Measurements from ENCODE around the gene OPTN. TPM values are rescaled to one million over a fixed set of nuclear protein-coding genes. Genes with fewer than 3 reads are reported as not detected.
"Not testable (repeated sequence)": the region's sequence is repeated elsewhere in the genome, so short reads cannot be mapped to it uniquely, and the experiment has no call there.

The OPTN gene
- total RNA-seq, 4 donors from 2014 or later, result 295 to 592 (median 527) TPM

GRCh38 chr10:13091801-13092200, 8.2 kb upstream of the OPTN start:
- no peaks in the 10 kb centered on the region for H3K36me3 ChIP-seq
- intact Hi-C loops (cut with DNase I; ENCODE audit: low total_unique reads) (loop anchor here (10.0 kb wide), 1 partner anchor 1513 kb away; no protein-coding TSS in a partner anchor), in situ Hi-C loops (cut with MboI; ENCODE audit: low sequenced_read_pairs in 4 of 4) (loop anchor here in 3 of 4 donors (25.0 kb wide), 4 partner anchors 180 to 880 kb away; no protein-coding TSS in a partner anchor)
- no peak overlapping the region for H3K27ac ChIP-seq
- DNase-seq (no peak), ATAC-seq (no peak)
- TF ChIP-seq POLR2A (IDR thresholded peaks at IDR 0.05), result no peak
- TF ChIP-seq, protein P1, sequence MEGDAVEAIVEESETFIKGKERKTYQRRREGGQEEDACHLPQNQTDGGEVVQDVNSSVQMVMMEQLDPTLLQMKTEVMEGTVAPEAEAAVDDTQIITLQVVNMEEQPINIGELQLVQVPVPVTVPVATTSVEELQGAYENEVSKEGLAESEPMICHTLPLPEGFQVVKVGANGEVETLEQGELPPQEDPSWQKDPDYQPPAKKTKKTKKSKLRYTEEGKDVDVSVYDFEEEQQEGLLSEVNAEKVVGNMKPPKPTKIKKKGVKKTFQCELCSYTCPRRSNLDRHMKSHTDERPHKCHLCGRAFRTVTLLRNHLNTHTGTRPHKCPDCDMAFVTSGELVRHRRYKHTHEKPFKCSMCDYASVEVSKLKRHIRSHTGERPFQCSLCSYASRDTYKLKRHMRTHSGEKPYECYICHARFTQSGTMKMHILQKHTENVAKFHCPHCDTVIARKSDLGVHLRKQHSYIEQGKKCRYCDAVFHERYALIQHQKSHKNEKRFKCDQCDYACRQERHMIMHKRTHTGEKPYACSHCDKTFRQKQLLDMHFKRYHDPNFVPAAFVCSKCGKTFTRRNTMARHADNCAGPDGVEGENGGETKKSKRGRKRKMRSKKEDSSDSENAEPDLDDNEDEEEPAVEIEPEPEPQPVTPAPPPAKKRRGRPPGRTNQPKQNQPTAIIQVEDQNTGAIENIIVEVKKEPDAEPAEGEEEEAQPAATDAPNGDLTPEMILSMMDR (IDR thresholded peaks at IDR 0.05 in 4 of 5, conservative IDR thresholded peaks at IDR 0.05 in 1 of 5), result no peak
- no peaks in the 10 kb centered on the region for H3K27me3 ChIP-seq
- no peaks in the 10 kb centered on the region for H3K9me3 ChIP-seq
- H3K4me3 ChIP-seq, result no peak overlapping the region
- H3K4me1 ChIP-seq, result peaks cover 0 to 4% of the 10 kb centered on the region in 2 donors

- intact Hi-C loops (cut with DNase I; ENCODE audit: low total_unique reads) (loop anchor here (10.0 kb wide), 1 partner anchor 1512 kb away; no protein-coding TSS in a partner anchor), in situ Hi-C loops (cut with MboI; ENCODE audit: low sequenced_read_pairs in 4 of 4) (loop anchor here in 3 of 4 donors (25.0 kb wide), 4 partner anchors 180 to 880 kb away; no protein-coding TSS in a partner anchor)
- Histone ChIP-seq H3K4me3 (no peak overlapping the region), H3K4me1 (peaks cover 0 to 4% of the 10 kb centered on the region in 2 donors), H3K27ac (no peak overlapping the region), H3K36me3 (no peaks in the 10 kb centered on the region), H3K27me3 (no peaks in the 10 kb centered on the region), H3K9me3 (no peaks in the 10 kb centered on the region)
- TF ChIP-seq, protein P1 (IDR thresholded peaks at IDR 0.05 in 4 of 5, conservative IDR thresholded peaks at IDR 0.05 in 1 of 5), result no peak
- TF ChIP-seq POLR2A (IDR thresholded peaks at IDR 0.05), result no peak
- no peak for DNase-seq
- ATAC-seq, result peak in 1 of 2 donors; percentile 40
Measured at GRCh38 chr10:13092291-13093102, 7.5 kb upstream of the OPTN start.

DNA sequence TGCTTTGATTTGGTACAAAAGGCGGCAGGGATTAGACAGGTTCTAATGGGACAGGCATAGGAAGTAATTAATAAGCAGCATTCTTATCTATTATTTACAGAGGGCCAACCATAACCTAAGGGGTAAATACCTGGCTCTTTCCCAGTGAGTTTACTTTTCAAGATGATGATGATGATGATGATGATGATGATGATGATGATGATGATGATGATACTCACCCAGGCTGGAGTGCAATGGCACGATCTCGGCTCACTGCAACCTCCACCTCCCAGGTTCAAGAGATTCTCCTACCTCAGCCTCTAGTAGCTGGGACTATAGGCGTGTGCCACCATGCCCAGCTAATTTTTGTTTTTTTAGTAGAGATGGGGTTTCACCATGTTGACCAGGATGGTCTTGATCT, 5.9 kb upstream of the OPTN start:
- not testable (repeated sequence) for H3K9me3 ChIP-seq, H3K36me3 ChIP-seq, ATAC-seq, DNase-seq, H3K4me3 ChIP-seq, H3K4me1 ChIP-seq, H3K27me3 ChIP-seq, H3K27ac ChIP-seq
- intact Hi-C loops (cut with DNase I; ENCODE audit: low total_unique reads) (loop anchor here (2.0 to 10.0 kb wide), 2 partner anchors 191 to 1511 kb away; no protein-coding TSS in a partner anchor), in situ Hi-C loops (cut with MboI; ENCODE audit: low sequenced_read_pairs in 4 of 4) (loop anchor here in 3 of 4 donors (25.0 kb wide), 4 partner anchors 182 to 882 kb away; no protein-coding TSS in a partner anchor)

DNA sequence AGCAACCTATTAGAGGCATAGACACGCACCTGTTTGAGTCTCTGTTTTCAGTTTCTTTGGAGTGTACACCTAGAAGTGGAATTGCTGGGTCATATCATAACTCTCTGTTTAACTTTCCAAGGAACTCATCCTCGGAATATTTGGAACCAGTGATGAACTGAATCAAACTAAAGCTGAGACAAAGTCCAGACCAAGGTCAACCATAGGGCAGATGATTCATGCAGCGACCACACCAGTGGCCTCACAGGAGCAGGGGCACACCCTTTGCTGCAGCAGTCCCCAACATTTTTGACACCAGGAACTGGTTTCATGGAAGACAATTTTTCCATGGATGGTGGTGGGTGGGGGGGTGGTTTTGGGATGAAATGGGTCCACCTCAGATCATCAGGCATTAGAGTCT, 4.9 kb upstream of the OPTN start:
- intact Hi-C loops (cut with DNase I; ENCODE audit: low total_unique reads) (loop anchor here (2.0 to 10.0 kb wide), 3 partner anchors 192 to 1510 kb away; no protein-coding TSS in a partner anchor), in situ Hi-C loops (cut with MboI; ENCODE audit: low sequenced_read_pairs in 4 of 4) (loop anchor here in 3 of 4 donors (25.0 kb wide), 4 partner anchors 183 to 883 kb away; no protein-coding TSS in a partner anchor)
- Histone ChIP-seq H3K27ac (no peak overlapping the region), H3K4me1 (peaks cover 4 to 8% of the 10 kb centered on the region in 2 donors), H3K36me3 (no peaks in the 10 kb centered on the region), H3K9me3 (no peaks in the 10 kb centered on the region), H3K4me3 (no peak overlapping the region), H3K27me3 (no peaks in the 10 kb centered on the region)
- TF ChIP-seq, protein P1 (IDR thresholded peaks at IDR 0.05 in 4 of 5, conservative IDR thresholded peaks at IDR 0.05 in 1 of 5), result no peak
- no peak for TF ChIP-seq POLR2A (IDR thresholded peaks at IDR 0.05)
- DNase-seq, result no peak
- no peak for ATAC-seq

- in situ Hi-C loops (cut with MboI; ENCODE audit: low sequenced_read_pairs in 4 of 4) (loop anchor here in 3 of 4 donors (25.0 kb wide), 4 partner anchors 184 to 884 kb away; no protein-coding TSS in a partner anchor), intact Hi-C loops (cut with DNase I; ENCODE audit: low total_unique reads) (loop anchor here (2.0 to 10.0 kb wide), 3 partner anchors 193 to 1509 kb away; no protein-coding TSS in a partner anchor)
- Histone ChIP-seq H3K4me1 (peaks cover 4 to 8% of the 10 kb centered on the region in 2 donors), H3K36me3 (no peaks in the 10 kb centered on the region), H3K9me3 (no peaks in the 10 kb centered on the region), H3K4me3 (no peak overlapping the region), H3K27ac (no peak overlapping the region), H3K27me3 (no peaks in the 10 kb centered on the region)
- ATAC-seq, result no peak
- DNase-seq, result no peak
- TF ChIP-seq, protein P1 (IDR thresholded peaks at IDR 0.05 in 4 of 5, conservative IDR thresholded peaks at IDR 0.05 in 1 of 5), result no peak
- no peak for TF ChIP-seq POLR2A (IDR thresholded peaks at IDR 0.05)
Measured at GRCh38 chr10:13095929-13096328, 4.0 kb upstream of the OPTN start.

Measured in gastrocnemius medialis (tissue), 4 donors.